Measurements from ENCODE around the gene ACP1. TPM values are rescaled to one million over a fixed set of nuclear protein-coding genes. Genes with fewer than 3 reads are reported as not detected.

ACP1 gene
- total RNA-seq, 1 donor from 2014 or later, result 236 TPM

GRCh38 chr2:236993-237539 is 27.7 kb upstream of the ACP1 start:
- H2AFZ ChIP-seq (replicated peaks), result no peak overlapping the region
- peaks cover 12% of the 10 kb centered on the region for H3K4me1 Mint-ChIP-seq
- no peak overlapping the region for H3K9ac ChIP-seq
- H3K4me1 ChIP-seq, result peaks cover 5% of the 10 kb centered on the region
- peaks cover 6% of the 10 kb centered on the region for H3K27me3 Mint-ChIP-seq (ENCODE audit: insufficient read depth, low read depth)
- no peaks in the 10 kb centered on the region for H3K27me3 ChIP-seq
- H3K4me3 Mint-ChIP-seq, result no peak overlapping the region
- H4K20me1 ChIP-seq (ENCODE audit: low read depth), result no peaks in the 10 kb centered on the region
- H3F3A ChIP-seq (ENCODE audit: low read depth), result no peaks in the 10 kb centered on the region
- no peak for DNase-seq (ENCODE audit: low spot score)
- H3K79me2 ChIP-seq (ENCODE audit: low read depth), result no peaks in the 10 kb centered on the region
- peaks cover 2% of the 10 kb centered on the region for H3K9me3 Mint-ChIP-seq
- peaks cover 21% of the 10 kb centered on the region for H3K36me3 Mint-ChIP-seq
- no peaks in the 10 kb centered on the region for H3K9me3 ChIP-seq (ENCODE audit: low read depth)
- H3K4me3 ChIP-seq, result no peak overlapping the region
- no peak for TF ChIP-seq EZH2 (IDR thresholded peaks at IDR 0.05)
- no peak for TF ChIP-seq EZH2phosphoT487 (IDR thresholded peaks at IDR 0.05)
- no peak for TF ChIP-seq CTCF (IDR thresholded peaks at IDR 0.05)
- no peaks in the 10 kb centered on the region for H3K36me3 ChIP-seq
- no peak overlapping the region for H3K27ac Mint-ChIP-seq
- H3K4me2 ChIP-seq, result no peak overlapping the region
- H3K27ac ChIP-seq, result no peak overlapping the region

- peaks cover 2% of the 10 kb centered on the region for H3K9me3 Mint-ChIP-seq
- no peaks in the 10 kb centered on the region for H3K79me2 ChIP-seq (ENCODE audit: low read depth)
- no peaks in the 10 kb centered on the region for H3K27me3 ChIP-seq
- no peak overlapping the region for H3K4me3 ChIP-seq
- no peaks in the 10 kb centered on the region for H3F3A ChIP-seq (ENCODE audit: low read depth)
- H2AFZ ChIP-seq (replicated peaks), result no peak overlapping the region
- TF ChIP-seq CTCF (IDR thresholded peaks at IDR 0.05) (no peak), EZH2phosphoT487 (IDR thresholded peaks at IDR 0.05) (no peak), EZH2 (IDR thresholded peaks at IDR 0.05) (no peak)
- peaks cover 12% of the 10 kb centered on the region for H3K4me1 Mint-ChIP-seq
- no peak overlapping the region for H3K4me2 ChIP-seq
- H3K9ac ChIP-seq, result no peak overlapping the region
- H3K27ac Mint-ChIP-seq, result no peak overlapping the region
- H3K36me3 Mint-ChIP-seq, result peaks cover 26% of the 10 kb centered on the region
- H3K36me3 ChIP-seq, result no peaks in the 10 kb centered on the region
- no peaks in the 10 kb centered on the region for H4K20me1 ChIP-seq (ENCODE audit: low read depth)
- H3K4me3 Mint-ChIP-seq, result no peak overlapping the region
- no peak overlapping the region for H3K27ac ChIP-seq
- peaks cover 5% of the 10 kb centered on the region for H3K4me1 ChIP-seq
- peak; percentile 18 for DNase-seq (ENCODE audit: low spot score)
- peaks cover 6% of the 10 kb centered on the region for H3K27me3 Mint-ChIP-seq (ENCODE audit: insufficient read depth, low read depth)
- no peaks in the 10 kb centered on the region for H3K9me3 ChIP-seq (ENCODE audit: low read depth)
Observed at GRCh38 chr2:237878-238277, 26.9 kb upstream of the ACP1 start.

- Histone ChIP-seq H3K4me1 (peaks cover 5% of the 10 kb centered on the region), H3F3A (ENCODE audit: low read depth) (no peaks in the 10 kb centered on the region), H3K4me2 (no peak overlapping the region), H2AFZ (replicated peaks) (no peak overlapping the region), H3K79me2 (ENCODE audit: low read depth) (no peaks in the 10 kb centered on the region), H3K9me3 (ENCODE audit: low read depth) (no peaks in the 10 kb centered on the region), H3K9ac (no peak overlapping the region), H4K20me1 (ENCODE audit: low read depth) (no peaks in the 10 kb centered on the region), H3K27me3 (no peaks in the 10 kb centered on the region), H3K27ac (no peak overlapping the region), H3K36me3 (no peaks in the 10 kb centered on the region), H3K4me3 (no peak overlapping the region)
- no peak overlapping the region for H3K27ac Mint-ChIP-seq
- TF ChIP-seq EZH2phosphoT487 (IDR thresholded peaks at IDR 0.05), result no peak
- no peak for TF ChIP-seq CTCF (IDR thresholded peaks at IDR 0.05)
- no peak for TF ChIP-seq EZH2 (IDR thresholded peaks at IDR 0.05)
- no peak for DNase-seq (ENCODE audit: low spot score)
- H3K27me3 Mint-ChIP-seq (ENCODE audit: insufficient read depth, low read depth), result peaks cover 6% of the 10 kb centered on the region
- H3K36me3 Mint-ChIP-seq, result peaks cover 32% of the 10 kb centered on the region
- peaks cover 2% of the 10 kb centered on the region for H3K9me3 Mint-ChIP-seq
- peaks cover 9% of the 10 kb centered on the region for H3K4me1 Mint-ChIP-seq
- no peak overlapping the region for H3K4me3 Mint-ChIP-seq
Observed at GRCh38 chr2:238431-238830, 26.3 kb upstream of the ACP1 start.
